MCF 10A (cell line): ENCODE measurements around the gene ASPA. TPM values are rescaled to one million over a fixed set of nuclear protein-coding genes. Genes with fewer than 3 reads are reported as not detected.

Source experiments
- BruUV-seq: library from RNA; stranded (reverse); fragments of 400-500 nt; replicated peaks from 2 replicates; lab custom pipeline; 2021; lab: Mats Ljungman, UMichigan
- CTCF ChIA-PET: fragments of 300-600 bp; sonication (Branson Sonifier 250); formaldehyde crosslinking; extraction: SDS; loops from one replicate; lab custom pipeline; 2021; ENCODE audit warnings: antibody characterized with exemption, inconsistent platforms; lab: Yijun Ruan, JAX
- POLR2A ChIA-PET: fragments of 300-600, 350-650 bp; sonication (Branson Sonifier 250); formaldehyde crosslinking; extraction: SDS; loops from one replicate; lab custom pipeline; 2020; ENCODE audit warnings: antibody characterized with exemption, inconsistent platforms; lab: Yijun Ruan, JAX
- DNase-seq: peaks from one replicate; pipeline ENCODE4 v3.0.0-alpha.2; 2018; ENCODE audit not compliant: unreplicated experiment
- H3K27ac Mint-ChIP-seq: one replicate; pipeline ENCODE4 v1.8.0; 2022; ENCODE audit warnings: mild to moderate bottlenecking, low read depth, mixed read lengths; ENCODE audit not compliant: unreplicated experiment
- H3K27me3 Mint-ChIP-seq: one replicate; pipeline ENCODE4 v1.8.0; 2022; ENCODE audit warnings: mixed read lengths; ENCODE audit not compliant: insufficient read depth, unreplicated experiment
- H3K36me3 Mint-ChIP-seq: one replicate; pipeline ENCODE4 v1.8.0; 2022; ENCODE audit warnings: mild to moderate bottlenecking, moderate library complexity, mixed read lengths; ENCODE audit not compliant: insufficient read depth, unreplicated experiment
- H3K4me1 Mint-ChIP-seq: one replicate; pipeline ENCODE4 v1.8.0; 2022; ENCODE audit warnings: mixed read lengths; ENCODE audit not compliant: insufficient read depth, unreplicated experiment
- H3K4me3 Mint-ChIP-seq: one replicate; pipeline ENCODE4 v1.8.0; 2022; ENCODE audit warnings: mild to moderate bottlenecking, moderate library complexity, mixed read lengths; ENCODE audit not compliant: unreplicated experiment
- H3K9me3 Mint-ChIP-seq: one replicate; pipeline ENCODE4 v1.8.0; 2022; ENCODE audit warnings: mixed read lengths; ENCODE audit not compliant: unreplicated experiment
- intact Hi-C: fragments of 100-400 bp; cut with micrococcal nuclease; formaldehyde crosslinking; loops from 2 replicates; pipeline ENCODE4 v1.14.1; 2022
- total RNA-seq: library from RNA; stranded (reverse); gene quantifications from 2 replicates; pipeline ENCODE4 v1.2.3, GENCODE V29; 2022
- TF ChIP-seq, protein P1 (sequence below): fragments of 200-600 bp; IDR thresholded peaks from one replicate; pipeline ENCODE4 v1.8.0; 2022; ENCODE audit warnings: antibody characterized with exemption, mild to moderate bottlenecking; ENCODE audit not compliant: unreplicated experiment

ASPA gene
- total RNA-seq, 1 experiment from 2014 or later, result 0.54 TPM

DNA sequence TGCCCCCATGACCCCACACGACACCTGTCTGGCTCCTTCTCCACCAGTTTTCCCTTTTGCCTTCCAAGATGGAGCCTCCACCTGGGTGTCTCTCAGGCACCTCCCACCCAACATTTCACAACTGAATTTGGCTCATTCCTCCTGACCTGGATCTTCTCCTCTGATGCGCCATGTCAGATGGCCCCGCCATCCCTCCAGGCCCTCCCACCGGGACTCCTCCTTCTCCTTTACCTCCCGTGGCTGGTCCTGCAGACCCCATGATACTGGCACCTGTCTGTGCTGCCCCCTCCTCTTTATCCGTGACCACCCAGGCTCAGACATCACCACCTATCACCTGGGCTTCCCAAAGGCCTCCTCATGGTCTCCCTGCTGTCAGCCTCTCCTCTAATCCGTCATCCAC lies 77.1 kb downstream of the ASPA start:
- DNase-seq, result no peak
- CTCF ChIA-PET, result no interaction called here
- no TSS peak for BruUV-seq
- Mint-ChIP-seq H3K36me3 (peaks cover 6% of the 10 kb centered on the region), H3K9me3 (peaks cover 11% of the 10 kb centered on the region), H3K4me1 (peaks cover 9% of the 10 kb centered on the region), H3K4me3 (no peak overlapping the region), H3K27me3 (no peaks in the 10 kb centered on the region), H3K27ac (no peak overlapping the region)
- POLR2A ChIA-PET, result no interaction called here
- TF ChIP-seq, protein P1, sequence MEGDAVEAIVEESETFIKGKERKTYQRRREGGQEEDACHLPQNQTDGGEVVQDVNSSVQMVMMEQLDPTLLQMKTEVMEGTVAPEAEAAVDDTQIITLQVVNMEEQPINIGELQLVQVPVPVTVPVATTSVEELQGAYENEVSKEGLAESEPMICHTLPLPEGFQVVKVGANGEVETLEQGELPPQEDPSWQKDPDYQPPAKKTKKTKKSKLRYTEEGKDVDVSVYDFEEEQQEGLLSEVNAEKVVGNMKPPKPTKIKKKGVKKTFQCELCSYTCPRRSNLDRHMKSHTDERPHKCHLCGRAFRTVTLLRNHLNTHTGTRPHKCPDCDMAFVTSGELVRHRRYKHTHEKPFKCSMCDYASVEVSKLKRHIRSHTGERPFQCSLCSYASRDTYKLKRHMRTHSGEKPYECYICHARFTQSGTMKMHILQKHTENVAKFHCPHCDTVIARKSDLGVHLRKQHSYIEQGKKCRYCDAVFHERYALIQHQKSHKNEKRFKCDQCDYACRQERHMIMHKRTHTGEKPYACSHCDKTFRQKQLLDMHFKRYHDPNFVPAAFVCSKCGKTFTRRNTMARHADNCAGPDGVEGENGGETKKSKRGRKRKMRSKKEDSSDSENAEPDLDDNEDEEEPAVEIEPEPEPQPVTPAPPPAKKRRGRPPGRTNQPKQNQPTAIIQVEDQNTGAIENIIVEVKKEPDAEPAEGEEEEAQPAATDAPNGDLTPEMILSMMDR, result no peak
- intact Hi-C loops, result no loop called here

Other genes starting within 250 kb of the ASPA start
- not detected in 2 replicates for gene OR3A1, start 177.6 kb upstream of the ASPA start, total RNA-seq
- gene OR3A2, start 89.7 kb upstream of the ASPA start, total RNA-seq, result not detected in 2 replicates
- not detected in 2 replicates for gene OR1E1, start 77.6 kb upstream of the ASPA start, total RNA-seq
- gene OR3A3, start 64.6 kb upstream of the ASPA start, total RNA-seq, result not detected in 2 replicates
- gene OR1E2, start 42.2 kb upstream of the ASPA start, total RNA-seq, result not detected in 2 replicates
- not detected in 2 replicates for gene SPATA22, start 4.2 kb upstream of the ASPA start, total RNA-seq
- gene TRPV3, start 81.8 kb downstream of the ASPA start, total RNA-seq, result 4.4 and 5.4 TPM in 2 replicates
- 2.7 and 5.4 TPM in 2 replicates for gene TRPV1, start 133.4 kb downstream of the ASPA start, total RNA-seq
- 6.3 and 8.3 TPM in 2 replicates for gene SHPK, start 160.3 kb downstream of the ASPA start, total RNA-seq
- gene CTNS, start 160.8 kb downstream of the ASPA start, total RNA-seq, result 7.1 and 11.4 TPM in 2 replicates
- gene TAX1BP3, start 192.6 kb downstream of the ASPA start, total RNA-seq, result 130 and 147 TPM in 2 replicates
- gene EMC6, start 192.8 kb downstream of the ASPA start, total RNA-seq, result 72.2 and 78.5 TPM in 2 replicates
- 4.8 and 4.9 TPM in 2 replicates for gene P2RX5, start 220.2 kb downstream of the ASPA start, total RNA-seq
- gene HASPIN, start 247.9 kb downstream of the ASPA start, total RNA-seq, result 3.7 and 6.4 TPM in 2 replicates